GM12878 (cell line): Measurements from ENCODE around the gene EOMES. TPM values are rescaled to one million over a fixed set of nuclear protein-coding genes. Genes with fewer than 3 reads are reported as not detected.

ENCODE experiments used
- ATAC-seq: fragments of 200-7000 bp; cut with Tn5 transposase; 3 replicates; pipeline ENCODE4 v1.9.1; 2020; ENCODE audit warnings: mild to moderate bottlenecking, moderate library complexity
- BruUV-seq: library from RNA; stranded (reverse); fragments of 400-500 nt; replicated peaks from 2 replicates; lab custom pipeline; 2021; lab: Mats Ljungman, UMichigan
- CTCF ChIA-PET: fragments of 300-600 bp; sonication (Branson Sonifier 250); formaldehyde crosslinking; extraction: SDS; loops from one replicate; lab custom pipeline; 2021; ENCODE audit warnings: inconsistent platforms; lab: Yijun Ruan, JAX
- POLR2A ChIA-PET: fragments of 350-600 bp; formaldehyde crosslinking; extraction: SDS; loops from one replicate; lab custom pipeline; 2021; ENCODE audit warnings: inconsistent platforms; lab: Charles Lee
- RAD21 ChIA-PET: fragments of 300-600 bp; sonication (Branson Sonifier 250); formaldehyde crosslinking; loops from one replicate; lab custom pipeline; 2023; ENCODE audit warnings: antibody characterized with exemption; ENCODE audit not compliant: unreplicated experiment; lab: Charles Lee
- SMC1A ChIA-PET: fragments of 300-600 bp; sonication (Branson Sonifier 250); formaldehyde crosslinking; loops from one replicate; lab custom pipeline; 2023; ENCODE audit not compliant: unreplicated experiment, uncharacterized antibody; lab: Charles Lee
- DNase-seq: peaks from one replicate; pipeline ENCODE4 v3.0.0-alpha.2; 2011; ENCODE audit warnings: low read depth, low spot score
- FAIRE-seq: peaks from 3 replicates; lab custom pipeline; 2011; peaks lifted over from hg19 to GRCh38; lab: Jason Lieb, UNC
- H2AFZ ChIP-seq: 2 replicates; pipeline ENCODE4 v1.6.0; 2011; ENCODE audit warnings: low read depth, low read length, control low read depth; ENCODE audit not compliant: control insufficient read depth
- H3K27ac ChIP-seq: 2 replicates; pipeline ENCODE4 v1.5.1; 2011; ENCODE audit warnings: control low read depth; ENCODE audit not compliant: control insufficient read depth, insufficient read depth
- H3K27me3 ChIP-seq, 2 experiments: replicated peaks in 1 of 2; 2 replicates each; pipeline versions ENCODE4 v1.6.0 to v1.6.1; 2011; ENCODE audit warnings: low read length in 1 of 2; ENCODE audit not compliant: control insufficient read depth in 2 of 2, insufficient read depth in 2 of 2
- H3K36me3 ChIP-seq, 2 experiments: 2 replicates each; pipeline ENCODE4 v1.5.1; 2011; ENCODE audit warnings: low read length in 1 of 2; ENCODE audit not compliant: control insufficient read depth in 2 of 2, insufficient read depth in 2 of 2
- H3K4me1 ChIP-seq: 2 replicates; pipeline ENCODE4 v1.6.1; 2011; ENCODE audit warnings: mild to moderate bottlenecking, low read length, moderate library complexity, mixed read lengths; ENCODE audit not compliant: control insufficient read depth, insufficient read depth
- H3K4me2 ChIP-seq: 2 replicates; pipeline ENCODE4 v1.6.0; 2011; ENCODE audit warnings: control low read depth; ENCODE audit not compliant: control insufficient read depth, insufficient read depth
- H3K4me3 ChIP-seq: fragments of 200-600 bp; sonication (generic); 2 replicates; pipeline ENCODE4 v1.5.1; 2016
- H3K79me2 ChIP-seq: 2 replicates; pipeline ENCODE4 v1.6.0; 2011; ENCODE audit warnings: low read length; ENCODE audit not compliant: control insufficient read depth, insufficient read depth
- H3K9ac ChIP-seq: 2 replicates; pipeline ENCODE4 v1.8.0; 2011; ENCODE audit warnings: low read length, control low read depth, mixed read lengths; ENCODE audit not compliant: control insufficient read depth, insufficient read depth
- H3K9me3 ChIP-seq: replicated peaks from 3 replicates; pipeline ENCODE4 v1.5.1; 2011; ENCODE audit warnings: mild to moderate bottlenecking, low read length; ENCODE audit not compliant: control insufficient read depth, insufficient read depth
- H4K20me1 ChIP-seq: 2 replicates; pipeline ENCODE4 v1.6.0; 2011; ENCODE audit not compliant: control insufficient read depth, insufficient read depth
- BMI1 ChIP-seq: fragments of 450-650 bp; IDR thresholded peaks from 2 replicates; pipeline ENCODE4 v1.6.1; 2016; ENCODE audit warnings: mild to moderate bottlenecking, moderate library complexity, borderline replicate concordance
- CEBPZ ChIP-seq: fragments of 150-350 bp; IDR thresholded peaks from 2 replicates; pipeline ENCODE4 v1.6.1; 2016; ENCODE audit warnings: low read depth, low read length
- ELK1 ChIP-seq: IDR thresholded peaks from 2 replicates; pipeline ENCODE4 v1.6.1; 2012; ENCODE audit warnings: low read depth, low read length, improper control_type of control experiment
- ETV6 ChIP-seq, 2 experiments: fragments of 450-650 bp in 1 of 2; IDR thresholded peaks in 1 of 2; conservative IDR thresholded peaks in 1 of 2; 2 replicates each; pipeline ENCODE4 v1.6.1; 2014; ENCODE audit warnings: antibody characterized with exemption in 1 of 2, borderline replicate concordance in 1 of 2, low read depth in 1 of 2, mild to moderate bottlenecking in 1 of 2, moderate library complexity in 1 of 2
- MYB ChIP-seq: fragments of 150-350 bp; IDR thresholded peaks from 2 replicates; pipeline ENCODE4 v1.6.1; 2014; ENCODE audit warnings: mild to moderate bottlenecking, low read depth, low read length, borderline replicate concordance
- NFYA ChIP-seq: IDR thresholded peaks from 2 replicates; pipeline ENCODE4 v1.6.1; 2011; ENCODE audit warnings: low read depth, mild to moderate bottlenecking, low read length, improper control_type of control experiment, borderline replicate concordance
- NR2C2 ChIP-seq: IDR thresholded peaks from 2 replicates; pipeline ENCODE4 v1.6.1; 2011; ENCODE audit warnings: borderline replicate concordance, low read depth; ENCODE audit not compliant: control insufficient read depth, insufficient read length
- RBBP5 ChIP-seq: fragments of 200-600 bp; sonication (generic); conservative IDR thresholded peaks from 2 replicates; pipeline ENCODE4 v1.6.1; 2016
- RCOR1 ChIP-seq: conservative IDR thresholded peaks from 2 replicates; pipeline ENCODE4 v1.6.1; 2012; ENCODE audit warnings: low read depth, low read length, improper control_type of control experiment
- SP1 ChIP-seq: IDR thresholded peaks from one replicate; pipeline ENCODE4 v1.6.1; 2011; ENCODE audit warnings: low read depth, low read length
- STAT3 ChIP-seq: IDR thresholded peaks from 2 replicates; pipeline ENCODE4 v1.6.1; 2011; ENCODE audit warnings: low read depth, low read length, improper control_type of control experiment
- TAF1 ChIP-seq: IDR thresholded peaks from 2 replicates; pipeline ENCODE4 v1.6.1; 2011; ENCODE audit warnings: mild to moderate bottlenecking, low read depth, low read length, borderline replicate concordance
- TBL1XR1 ChIP-seq: IDR thresholded peaks from 2 replicates; pipeline ENCODE4 v1.6.1; 2012; ENCODE audit warnings: low read depth, low read length, improper control_type of control experiment
- TCF3 ChIP-seq: IDR thresholded peaks from 2 replicates; pipeline ENCODE4 v1.6.1; 2012; ENCODE audit warnings: low read depth, mild to moderate bottlenecking, low read length, borderline replicate concordance; ENCODE audit not compliant: insufficient read depth
- USF1 ChIP-seq: IDR thresholded peaks from 2 replicates; pipeline ENCODE4 v1.6.1; 2011; ENCODE audit warnings: borderline replicate concordance, low read depth, mild to moderate bottlenecking, moderate library complexity, mixed read lengths, low read length; ENCODE audit not compliant: insufficient read depth; ENCODE audit errors: extremely low read length
- WGBS: methylation state at CpG from one replicate; pipeline ENCODE4 v1.1.6; 2016; ENCODE audit warnings: low lambda C conversion rate; ENCODE audit not compliant: insufficient replicate concordance, insufficient coverage; ENCODE audit errors: missing lambda C conversion rate; 5-methylcytosine and 5-hydroxymethylcytosine counted together
- in situ Hi-C: fragments of 300-500 bp; cut with MboI; formaldehyde crosslinking; loops from 9 replicates; pipeline ENCODE4 v1.14.3; 2018; ENCODE audit warnings: mixed read lengths
- intact Hi-C: fragments of 100-400 bp; cut with micrococcal nuclease; formaldehyde crosslinking; loops from one replicate; pipeline ENCODE4 v1.14.2; 2022; ENCODE audit not compliant: unreplicated experiment
- polyA plus RNA-seq, 11 experiments: library from polyadenylated mRNA; depleted of rRNA in 4 of 11; unstranded in 6 of 11; stranded (reverse) in 5 of 11; fragments of >200 nt; fragmentation: Nextera tagmentation in 4 of 11; fragmentation: Illumina TruSeq in 1 of 11; extraction: Ambion mirVana in 4 of 11; extraction: Trizol in 1 of 11; gene quantifications; 1 replicate in 1 of 11; 2 replicates in 10 of 11; pipeline versions ENCODE4 v1.2.1 to v1.2.3, GENCODE V29; 2011 to 2016; ENCODE audit warnings: inconsistent platforms in 2 of 11, missing spikeins in 2 of 11, low read depth in 1 of 11
- total RNA-seq, 4 experiments: library from RNA; depleted of rRNA in 3 of 4; stranded (reverse); fragments of >200 nt in 3 of 4; fragmentation: Illumina TruSeq in 1 of 4; extraction: Trizol in 1 of 4; gene quantifications; 2 replicates each; pipeline versions ENCODE4 v1.2.1 to v1.2.3, GENCODE V29; 2013 to 2021
- TF ChIP-seq, protein P1 (sequence below): IDR thresholded peaks from 2 replicates; pipeline ENCODE4 v1.6.1; 2011; ENCODE audit warnings: low read depth, mild to moderate bottlenecking, low read length, moderate library complexity, borderline replicate concordance; ENCODE audit errors: extremely low read depth
- TF ChIP-seq, protein P2 (sequence below): fragments of 450-650 bp; IDR thresholded peaks from 2 replicates; pipeline ENCODE4 v1.6.1; 2016; ENCODE audit warnings: mild to moderate bottlenecking

The EOMES gene
- total and polyA plus RNA-seq, 10 of the 15 experiments (the other 5 are each of a cell fraction or from before 2014, with no cell fraction given): 1.5 to 178 (median 4.5) TPM

DNA sequence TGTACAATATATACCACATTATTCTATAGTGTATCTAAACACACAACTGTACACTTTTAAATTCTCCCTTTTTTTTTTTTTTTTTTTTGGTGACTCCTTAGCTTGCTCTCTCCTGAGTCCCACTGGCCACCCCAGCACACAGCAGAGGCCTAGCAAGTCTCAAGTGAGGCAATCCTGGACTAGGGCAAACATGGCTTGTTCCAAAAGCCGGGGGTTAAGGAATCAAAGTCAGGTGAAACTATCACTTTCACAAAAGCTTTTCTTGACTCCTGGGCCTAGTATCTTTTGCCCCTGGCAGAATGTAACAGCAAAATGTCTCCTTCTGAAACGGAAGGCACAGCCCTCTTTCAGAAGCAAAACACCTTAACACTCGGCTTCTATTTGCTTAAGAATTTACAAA is 5.8 kb downstream of the EOMES start:
- WGBS: 38% methylated on average over 3 of the region's 3 CpGs
- no peak overlapping the region for H3K4me3 ChIP-seq
- intact Hi-C loops (no loop called here), in situ Hi-C loops (loop anchor here (10.0 kb wide), 1 partner anchor 418 kb away; no protein-coding TSS in a partner anchor)
- H3K36me3 ChIP-seq: no peaks in the 10 kb centered on the region
- ChIA-PET RAD21 (interaction anchor here (0.7 to 11.7 kb wide), 24 partner anchors 11 to 628 kb away, joined by 3 to 170 read pairs (median 4); no protein-coding TSS in a partner anchor), SMC1A (interaction anchor here (0.6 to 11.7 kb wide), 23 partner anchors 9 to 628 kb away, joined by 3 to 139 read pairs (median 4); no protein-coding TSS in a partner anchor), POLR2A (interaction anchor here (0.6 to 1.5 kb wide), 11 partner anchors 46 to 1798 kb away, joined by 3 to 8 read pairs (median 4); no protein-coding TSS in a partner anchor), CTCF (interaction anchor here (0.7 to 3.3 kb wide), 11 partner anchors 8 to 628 kb away, joined by 3 to 32 read pairs (median 5); no protein-coding TSS in a partner anchor)
- H4K20me1 ChIP-seq: no peaks in the 10 kb centered on the region
- ATAC-seq: no peak
- no peak overlapping the region for H2AFZ ChIP-seq
- H3K27me3 ChIP-seq: peaks cover 4 to 26% of the 10 kb centered on the region in 2 experiments
- no peaks in the 10 kb centered on the region for H3K9me3 ChIP-seq
- H3K4me1 ChIP-seq: no peaks in the 10 kb centered on the region
- FAIRE-seq: no peak
- BruUV-seq: no TSS peak
- no peak overlapping the region for H3K4me2 ChIP-seq
- no peak overlapping the region for H3K9ac ChIP-seq
- no peaks in the 10 kb centered on the region for H3K79me2 ChIP-seq
- H3K27ac ChIP-seq: no peak overlapping the region
- no peak for DNase-seq
- TF ChIP-seq, protein P1, sequence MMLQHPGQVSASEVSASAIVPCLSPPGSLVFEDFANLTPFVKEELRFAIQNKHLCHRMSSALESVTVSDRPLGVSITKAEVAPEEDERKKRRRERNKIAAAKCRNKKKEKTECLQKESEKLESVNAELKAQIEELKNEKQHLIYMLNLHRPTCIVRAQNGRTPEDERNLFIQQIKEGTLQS: no peak
- no peak for TF ChIP-seq SP1
- TF ChIP-seq, protein P2, sequence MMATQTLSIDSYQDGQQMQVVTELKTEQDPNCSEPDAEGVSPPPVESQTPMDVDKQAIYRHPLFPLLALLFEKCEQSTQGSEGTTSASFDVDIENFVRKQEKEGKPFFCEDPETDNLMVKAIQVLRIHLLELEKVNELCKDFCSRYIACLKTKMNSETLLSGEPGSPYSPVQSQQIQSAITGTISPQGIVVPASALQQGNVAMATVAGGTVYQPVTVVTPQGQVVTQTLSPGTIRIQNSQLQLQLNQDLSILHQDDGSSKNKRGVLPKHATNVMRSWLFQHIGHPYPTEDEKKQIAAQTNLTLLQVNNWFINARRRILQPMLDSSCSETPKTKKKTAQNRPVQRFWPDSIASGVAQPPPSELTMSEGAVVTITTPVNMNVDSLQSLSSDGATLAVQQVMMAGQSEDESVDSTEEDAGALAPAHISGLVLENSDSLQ: no peak
- TF ChIP-seq NFYA: no peak
- TF ChIP-seq BMI1: no peak
- TF ChIP-seq USF1: no peak
- TF ChIP-seq NR2C2: no peak
- TF ChIP-seq MYB: no peak
- no peak for TF ChIP-seq RBBP5
- no peak for TF ChIP-seq TBL1XR1
- no peak for TF ChIP-seq TAF1
- TF ChIP-seq ELK1: no peak
- TF ChIP-seq CEBPZ: no peak
- no peak for TF ChIP-seq STAT3
- TF ChIP-seq RCOR1: no peak
- TF ChIP-seq ETV6 (conservative IDR thresholded peaks at IDR 0.05 in 1 of 2, IDR thresholded peaks at IDR 0.05 in 1 of 2; ENCODE audit: borderline replicate concordance in 1 of 2, low read depth in 1 of 2): no peak
- TF ChIP-seq TCF3: no peak
